GM19023 (cell line): Measurements from ENCODE around the gene PDIA3.
A peak's percentile ranks its signal among the peaks of the same experiment; 100 is the strongest.
"Not testable (repeated sequence)": the region's sequence is repeated elsewhere in the genome, so short reads cannot be mapped to it uniquely, and the experiment has no call there.

ENCODE experiments used
- ATAC-seq: cut with Tn5 transposase; IDR thresholded peaks from one replicate; pipeline ENCODE4 v1.9.1; 2021; ENCODE audit warnings: mild to moderate bottlenecking, moderate library complexity; ENCODE audit not compliant: unreplicated experiment

Gene PDIA3

GRCh38 chr15:43746245-43746902 is at the start of gene PDIA3:
Gene PDIA3 (plus strand): TSS chr15:43746438. CDS start chr15:43746540, 102 bp downstream.
- peak; percentile 82 for ATAC-seq

GRCh38 chr15:43702174-43702573 is 44.1 kb upstream of the PDIA3 start:
- no peak for ATAC-seq

- no peak for ATAC-seq
Measured at GRCh38 chr15:43702701-43703424, 43.4 kb upstream of the PDIA3 start.

GRCh38 chr15:43710431-43711131 is 35.7 kb upstream of the PDIA3 start:
- ATAC-seq, result not testable (repeated sequence)

- no peak for ATAC-seq
Measured at GRCh38 chr15:43723151-43723550, 23.1 kb upstream of the PDIA3 start.

- not testable (repeated sequence) for ATAC-seq
Measured at GRCh38 chr15:43726306-43726705, 19.9 kb upstream of the PDIA3 start.

- ATAC-seq, result not testable (repeated sequence)
Measured at GRCh38 chr15:43728053-43728725, 18.0 kb upstream of the PDIA3 start.

- ATAC-seq, result peak; percentile 30
Measured at GRCh38 chr15:43735416-43735815, 10.8 kb upstream of the PDIA3 start.

GRCh38 chr15:43746903-43747309 is 668 bp downstream of the PDIA3 start:
- peak; percentile 11 for ATAC-seq

- ATAC-seq, result no peak
Measured at GRCh38 chr15:43748376-43748775, 2.1 kb downstream of the PDIA3 start.

GRCh38 chr15:43749690-43750345 is 3.6 kb downstream of the PDIA3 start:
- ATAC-seq, result peak; percentile 34

GRCh38 chr15:43751885-43752284 is 5.6 kb downstream of the PDIA3 start:
- ATAC-seq, result no peak

- ATAC-seq, result no peak
Measured at GRCh38 chr15:43762824-43763223, 16.6 kb downstream of the PDIA3 start.

GRCh38 chr15:43763819-43764446 is 17.7 kb downstream of the PDIA3 start:
- ATAC-seq, result no peak

- no peak for ATAC-seq
Measured at GRCh38 chr15:43769584-43770228, 23.5 kb downstream of the PDIA3 start.

GRCh38 chr15:43771816-43772215 is 25.6 kb downstream of the PDIA3 start:
- ATAC-seq, result no peak

- ATAC-seq, result no peak
Measured at GRCh38 chr15:43772624-43773023, 26.4 kb downstream of the PDIA3 start.

- no peak for ATAC-seq
Measured at GRCh38 chr15:43774062-43774461, 27.8 kb downstream of the PDIA3 start.

GRCh38 chr15:43775411-43775965 is 29.2 kb downstream of the PDIA3 start:
- ATAC-seq, result no peak
